Peyer's patch (tissue), 4 donors: ENCODE data around the gene CRTC2. TPM values are rescaled to one million over a fixed set of nuclear protein-coding genes. Genes with fewer than 3 reads are reported as not detected.

Experiments
- DNase-seq, 3 donors: peaks; one replicate each; pipeline ENCODE4 v3.0.0-alpha.2; 2017 to 2019
- H3K27ac ChIP-seq, 4 donors: fragments of 200-600 bp; sonication (generic); one replicate each; pipeline ENCODE4 v1.5.1; 2016 to 2019
- H3K27me3 ChIP-seq, 2 donors: fragments of 200-600 bp; sonication (generic); one replicate each; pipeline ENCODE4 v1.5.1; 2019
- H3K36me3 ChIP-seq, 3 donors: fragments of 200-600 bp; sonication (generic); one replicate each; pipeline ENCODE4 v1.5.1; 2016 to 2019
- H3K4me1 ChIP-seq, 4 donors: fragments of 200-600 bp; sonication (generic); one replicate each; pipeline ENCODE4 v1.5.1; 2016 to 2019
- H3K4me3 ChIP-seq, 4 donors: fragments of 200-600 bp; sonication (generic); 1 replicate in 3 of 4; 2 replicates in 1 of 4; pipeline ENCODE4 v1.5.1; 2016 to 2019; ENCODE audit warnings: mild to moderate bottlenecking in 1 of 4
- H3K9me3 ChIP-seq, 4 donors: fragments of 200-600 bp; sonication (generic); one replicate each; pipeline ENCODE4 v1.5.1; 2016 to 2019; ENCODE audit warnings: mild to moderate bottlenecking in 1 of 4
- CTCF ChIP-seq, 6 experiments: fragments of 450-650 bp in 4 of 6; fragments of 200-600 bp in 2 of 6; sonication (generic) in 1 of 6; IDR thresholded peaks; one replicate each; pipeline ENCODE4 v1.5.1; 2017 to 2019; ENCODE audit warnings: antibody characterized with exemption in 6 of 6, mild to moderate bottlenecking in 3 of 6, moderate library complexity in 1 of 6
- POLR2A ChIP-seq, 2 donors: fragments of 450-650 bp; IDR thresholded peaks; one replicate each; pipeline ENCODE4 v1.5.1; 2017; ENCODE audit warnings: antibody characterized with exemption in 2 of 2, mild to moderate bottlenecking in 2 of 2, moderate library complexity in 2 of 2
- total RNA-seq, 4 donors: library from RNA; depleted of rRNA; stranded (reverse); fragments of >200 nt; gene quantifications; one replicate each; pipeline ENCODE4 v1.1.0, GENCODE V29; 2016

Gene CRTC2
- total RNA-seq, 4 donors from 2014 or later, result 20.0 to 42.1 (median 32.4) TPM

- no peak overlapping the region for H3K4me3 ChIP-seq
- H3K36me3 ChIP-seq, result peaks cover 0 to 74% (median 0%) of the 10 kb centered on the region in 3 donors
- H3K9me3 ChIP-seq, result no peaks in the 10 kb centered on the region
- no peaks in the 10 kb centered on the region for H3K27me3 ChIP-seq
- no peaks in the 10 kb centered on the region for H3K4me1 ChIP-seq
- peak in 1 of 3 donors; percentile 40 for DNase-seq
- no peak overlapping the region for H3K27ac ChIP-seq
- TF ChIP-seq CTCF (IDR thresholded peaks at IDR 0.05) (no peak), POLR2A (IDR thresholded peaks at IDR 0.05) (no peak)
Measured at GRCh38 chr1:153933430-153933829, 25.0 kb downstream of the CRTC2 start.

GRCh38 chr1:153932156-153933131, 26.0 kb downstream of the CRTC2 start:
- no peaks in the 10 kb centered on the region for H3K27me3 ChIP-seq
- H3K4me1 ChIP-seq, result no peaks in the 10 kb centered on the region
- H3K36me3 ChIP-seq, result peaks cover 0 to 66% (median 0%) of the 10 kb centered on the region in 3 donors
- H3K27ac ChIP-seq, result no peak overlapping the region
- H3K4me3 ChIP-seq, result no peak overlapping the region
- TF ChIP-seq CTCF (IDR thresholded peaks at IDR 0.05) (no peak), POLR2A (IDR thresholded peaks at IDR 0.05) (no peak)
- H3K9me3 ChIP-seq, result no peaks in the 10 kb centered on the region
- peak in 1 of 3 donors; percentile 27 for DNase-seq

GRCh38 chr1:153929981-153930948, 28.1 kb downstream of the CRTC2 start:
- Histone ChIP-seq H3K27ac (no peak overlapping the region), H3K4me1 (no peaks in the 10 kb centered on the region), H3K36me3 (peaks cover 0 to 44% (median 0%) of the 10 kb centered on the region in 3 donors), H3K4me3 (no peak overlapping the region), H3K27me3 (no peaks in the 10 kb centered on the region), H3K9me3 (no peaks in the 10 kb centered on the region)
- no peak for DNase-seq
- TF ChIP-seq CTCF (IDR thresholded peaks at IDR 0.05) (no peak), POLR2A (IDR thresholded peaks at IDR 0.05) (no peak)

GRCh38 chr1:153929426-153929825, 29.0 kb downstream of the CRTC2 start:
- H3K36me3 ChIP-seq, result peaks cover 0 to 36% (median 0%) of the 10 kb centered on the region in 3 donors
- H3K9me3 ChIP-seq, result no peaks in the 10 kb centered on the region
- TF ChIP-seq CTCF (IDR thresholded peaks at IDR 0.05) (no peak), POLR2A (IDR thresholded peaks at IDR 0.05) (no peak)
- no peaks in the 10 kb centered on the region for H3K27me3 ChIP-seq
- no peak overlapping the region for H3K4me3 ChIP-seq
- DNase-seq, result peak in 1 of 3 donors; percentile 19
- peaks cover 0 to under 1% (median 0%) of the 10 kb centered on the region in 4 donors for H3K4me1 ChIP-seq
- H3K27ac ChIP-seq, result peak overlapping the region in 1 of 4 donors; percentile 29

- peak overlapping the region in 1 of 4 donors; percentile 39 for H3K27ac ChIP-seq
- no peaks in the 10 kb centered on the region for H3K9me3 ChIP-seq
- no peaks in the 10 kb centered on the region for H3K27me3 ChIP-seq
- DNase-seq, result peak in 1 of 3 donors; percentile 32
- peaks cover 0 to 30% (median 0%) of the 10 kb centered on the region in 3 donors for H3K36me3 ChIP-seq
- H3K4me1 ChIP-seq, result peaks cover 0 to 6% (median 0%) of the 10 kb centered on the region in 4 donors
- H3K4me3 ChIP-seq, result no peak overlapping the region
- TF ChIP-seq CTCF (IDR thresholded peaks at IDR 0.05) (no peak), POLR2A (IDR thresholded peaks at IDR 0.05) (no peak)
Measured at GRCh38 chr1:153928791-153929341, 29.5 kb downstream of the CRTC2 start.
